K562 (cell line): ENCODE measurements around the gene TMEM131. TPM values are rescaled to one million over a fixed set of nuclear protein-coding genes. Genes with fewer than 3 reads are reported as not detected.

Source experiments
- ATAC-seq: fragments of 200-7000 bp; cut with Tn5 transposase; 3 replicates; pipeline ENCODE4 v1.9.1; 2020; ENCODE audit warnings: moderate library complexity
- BruUV-seq: library from RNA; stranded (reverse); fragments of 400-500 nt; replicated peaks from 2 replicates; lab custom pipeline; 2021; lab: Mats Ljungman, UMichigan
- CTCF ChIA-PET: fragments of 300-600 bp; formaldehyde crosslinking; extraction: SDS; loops from one replicate; lab custom pipeline; 2021; ENCODE audit warnings: low intra/inter-chr PET ratio; lab: Yijun Ruan, JAX
- POLR2A ChIA-PET: fragments of 300-600, 350-650 bp; sonication (Branson Sonifier 250); formaldehyde crosslinking; extraction: SDS; loops from one replicate; lab custom pipeline; 2021; ENCODE audit warnings: antibody characterized with exemption, inconsistent platforms; lab: Yijun Ruan, JAX
- DNase-seq, 4 experiments: peaks; one replicate each; pipeline versions ENCODE4 v3.0.0 to v3.0.0-alpha.2; 2011 to 2018; ENCODE audit warnings: low spot score in 3 of 4, mixed read lengths in 3 of 4; ENCODE audit errors: extremely low read depth in 1 of 4
- FAIRE-seq: peaks from 2 replicates; lab custom pipeline; 2011; peaks lifted over from hg19 to GRCh38; lab: Jason Lieb, UNC
- H2AFZ ChIP-seq: 2 replicates; pipeline ENCODE4 v1.6.0; 2011; ENCODE audit warnings: low read depth, low read length, control low read depth, inconsistent platforms
- H3K27ac ChIP-seq: fragments of 200-600 bp; 3 replicates; pipeline ENCODE4 v1.8.0; 2011; ENCODE audit warnings: low read depth, mild to moderate bottlenecking, control low read depth, inconsistent platforms, low read length, moderate library complexity, mixed read lengths; ENCODE audit errors: extremely low read depth
- H3K27me3 ChIP-seq, 2 experiments: fragments of 300-600 bp in 1 of 2; 2 replicates in 1 of 2; 3 replicates in 1 of 2; pipeline versions ENCODE4 v1.6.0 to v1.8.0; 2011; ENCODE audit warnings: inconsistent platforms in 2 of 2, low read length in 2 of 2, mild to moderate bottlenecking in 1 of 2, mixed read lengths in 1 of 2, moderate library complexity in 1 of 2; ENCODE audit not compliant: control insufficient read depth in 2 of 2, insufficient read depth in 2 of 2
- H3K36me3 ChIP-seq: fragments of 300-600 bp; 3 replicates; pipeline ENCODE4 v1.8.0; 2011; ENCODE audit warnings: mild to moderate bottlenecking, low read length, inconsistent platforms; ENCODE audit not compliant: control insufficient read depth, insufficient read depth
- H3K4me1 ChIP-seq, 2 experiments: fragments of 200-600 bp in 1 of 2; replicated peaks in 1 of 2; 2 replicates in 1 of 2; 3 replicates in 1 of 2; pipeline versions ENCODE4 v1.5.1 to v1.8.0; 2011; ENCODE audit warnings: inconsistent platforms in 2 of 2, low read length in 2 of 2, mild to moderate bottlenecking in 1 of 2, mixed read lengths in 1 of 2, moderate library complexity in 1 of 2; ENCODE audit not compliant: control insufficient read depth in 2 of 2, insufficient read depth in 2 of 2
- H3K4me2 ChIP-seq: 2 replicates; pipeline ENCODE4 v1.6.1; 2011; ENCODE audit warnings: low read length, control low read depth, inconsistent platforms, mixed read lengths; ENCODE audit not compliant: insufficient read depth
- H3K4me3 ChIP-seq: fragments of 200-600 bp; sonication (generic), shearing (Covaris generic); 2 replicates; pipeline ENCODE4 v1.5.1; 2016; ENCODE audit warnings: control low read depth, inconsistent platforms
- H3K79me2 ChIP-seq: fragments of 200-600 bp; 3 replicates; pipeline ENCODE4 v1.8.0; 2011; ENCODE audit warnings: low read length, inconsistent platforms; ENCODE audit not compliant: control insufficient read depth, insufficient read depth
- H3K9ac ChIP-seq, 2 experiments: 2 replicates each; pipeline versions ENCODE4 v1.6.0 to v1.6.1; 2011; ENCODE audit warnings: low read depth in 2 of 2, low read length in 2 of 2, control low read depth in 1 of 2, inconsistent platforms in 1 of 2, mild to moderate bottlenecking in 1 of 2, mixed read lengths in 1 of 2; ENCODE audit not compliant: insufficient read depth in 1 of 2
- H3K9me1 ChIP-seq: one replicate; pipeline ENCODE4 v1.6.0; 2011; ENCODE audit warnings: inconsistent platforms, mild to moderate bottlenecking, low read length, moderate library complexity; ENCODE audit not compliant: control insufficient read depth, insufficient read depth
- H3K9me3 ChIP-seq: replicated peaks from 2 replicates; pipeline ENCODE4 v1.5.1; 2011; ENCODE audit warnings: low read depth, low read length, inconsistent platforms; ENCODE audit not compliant: control insufficient read depth, insufficient read depth
- H4K20me1 ChIP-seq: replicated peaks from 2 replicates; pipeline ENCODE4 v1.6.1; 2011; ENCODE audit warnings: low read length, inconsistent platforms, mixed read lengths; ENCODE audit not compliant: control insufficient read depth, insufficient read depth
- CEBPG ChIP-seq, 3 experiments: fragments of 200-800 bp in 1 of 3; sonication (Bioruptor generic) in 1 of 3; sonication (generic) in 1 of 3; formaldehyde crosslinking in 1 of 3; IDR thresholded peaks in 2 of 3; conservative IDR thresholded peaks in 1 of 3; 2 replicates each; pipeline versions ENCODE4 v1.6.1 to v1.8.0; 2016 to 2022; ENCODE audit warnings: missing compliant biosample characterization in 2 of 3, missing genetic modification characterization in 2 of 3, mild to moderate bottlenecking in 1 of 3, missing genetic modification reagents in 1 of 3
- EHMT2 ChIP-seq: fragments of 450-650 bp; IDR thresholded peaks from 2 replicates; pipeline ENCODE4 v1.6.1; 2018; ENCODE audit warnings: antibody characterized with exemption
- KLF6 ChIP-seq: fragments of 250-450 bp; sonication (Bioruptor Pico); IDR thresholded peaks from 2 replicates; pipeline ENCODE4 v1.4.0; 2020; ENCODE audit warnings: mild to moderate bottlenecking, moderate library complexity, borderline replicate concordance
- NFE2L1 ChIP-seq: fragments of 450-650 bp; IDR thresholded peaks from 2 replicates; pipeline ENCODE4 v1.6.1; 2016; ENCODE audit warnings: missing genetic modification characterization, low read depth, mild to moderate bottlenecking, missing compliant biosample characterization, moderate library complexity, borderline replicate concordance
- PHF8 ChIP-seq: fragments of 200-600 bp; sonication (generic); IDR thresholded peaks from 2 replicates; pipeline ENCODE4 v1.6.1; 2012; ENCODE audit warnings: mixed run types, mild to moderate bottlenecking, inconsistent platforms, low read length, moderate library complexity, borderline replicate concordance
- RCOR1 ChIP-seq, 2 experiments: IDR thresholded peaks; 2 replicates each; pipeline ENCODE4 v1.6.1; 2012; ENCODE audit warnings: low read depth in 2 of 2, low read length in 2 of 2, borderline replicate concordance in 1 of 2, improper control_type of control experiment in 1 of 2
- SIRT6 ChIP-seq: IDR thresholded peaks from one replicate; pipeline ENCODE4 v1.6.1; 2012; ENCODE audit warnings: low read depth, mild to moderate bottlenecking, control low read depth, inconsistent platforms, low read length, moderate library complexity
- XRCC3 ChIP-seq: fragments of 450-650 bp; IDR thresholded peaks from 2 replicates; pipeline ENCODE4 v1.6.1; 2017; ENCODE audit warnings: mild to moderate bottlenecking, moderate library complexity
- YBX1 ChIP-seq: fragments of 450-650 bp; IDR thresholded peaks from 2 replicates; pipeline ENCODE4 v1.7.1; 2016; ENCODE audit warnings: mild to moderate bottlenecking
- ZKSCAN3 ChIP-seq: fragments of 250-450 bp; sonication (Bioruptor Pico); IDR thresholded peaks from 2 replicates; pipeline ENCODE4 v1.4.0; 2020
- ZNF224 ChIP-seq: sonication (generic); formaldehyde crosslinking; IDR thresholded peaks from 2 replicates; pipeline ENCODE4 v1.8.0; 2022; ENCODE audit warnings: mild to moderate bottlenecking, missing genetic modification reagents
- ZNF3 ChIP-seq: fragments of 250-450 bp; sonication (Bioruptor Pico); IDR thresholded peaks from 2 replicates; pipeline ENCODE4 v1.5.0; 2021; ENCODE audit warnings: mild to moderate bottlenecking, moderate library complexity
- ZNF740 ChIP-seq, 3 experiments: fragments of 200-800 bp in 1 of 3; sonication (Bioruptor generic) in 1 of 3; sonication (generic) in 1 of 3; formaldehyde crosslinking in 1 of 3; IDR thresholded peaks; 2 replicates each; pipeline versions ENCODE4 v1.6.1 to v1.8.0; 2016 to 2022; ENCODE audit warnings: mild to moderate bottlenecking in 2 of 3, missing compliant biosample characterization in 2 of 3, missing genetic modification characterization in 2 of 3, missing genetic modification reagents in 1 of 3
- WGBS: fragments of 100-300 bp; shearing (Covaris generic); methylation state at CpG from one replicate; pipeline ENCODE4 v1.1.6; 2016; ENCODE audit warnings: low coverage, mixed read lengths; ENCODE audit not compliant: insufficient coverage; ENCODE audit errors: missing lambda C conversion rate; 5-methylcytosine and 5-hydroxymethylcytosine counted together
- in situ Hi-C: fragments of 300-500 bp; cut with MboI; formaldehyde crosslinking; loops from 4 replicates; pipeline ENCODE4 v1.15.0; 2018; ENCODE audit warnings: inconsistent platforms, mixed read lengths
- intact Hi-C: fragments of 100-400 bp; cut with micrococcal nuclease; formaldehyde crosslinking; loops from 2 replicates; pipeline ENCODE4 v1.14.2; 2022
- polyA plus RNA-seq, 8 experiments: library from polyadenylated mRNA; depleted of rRNA in 4 of 8; stranded (reverse) in 5 of 8; unstranded in 3 of 8; fragments of >200 nt; fragmentation: Nextera tagmentation in 2 of 8; fragmentation: Illumina TruSeq in 1 of 8; extraction: Ambion mirVana in 2 of 8; extraction: Trizol in 1 of 8; gene quantifications; 2 replicates each; pipeline versions ENCODE4 v1.2.1 to v1.2.3, GENCODE V29; 2011 to 2014; ENCODE audit warnings: inconsistent platforms in 1 of 8, missing spikeins in 1 of 8
- total RNA-seq, 7 experiments: library from RNA; depleted of rRNA in 6 of 7; stranded (reverse); fragments of >200 nt in 6 of 7; fragmentation: Illumina TruSeq in 2 of 7; extraction: Trizol in 2 of 7; gene quantifications; 2 replicates each; pipeline versions ENCODE4 v1.2.1 to v1.2.3, GENCODE V29; 2011 to 2021; ENCODE audit warnings: low replicate concordance in 1 of 7
- TF ChIP-seq, protein P1 (sequence below), 2 experiments: IDR thresholded peaks; 2 replicates each; pipeline ENCODE4 v1.6.1; 2012; ENCODE audit warnings: improper control_type of control experiment in 2 of 2, low read depth in 2 of 2, low read length in 2 of 2, borderline replicate concordance in 1 of 2
- TF ChIP-seq, protein P2 (sequence below): sonication (generic); formaldehyde crosslinking; IDR thresholded peaks from 2 replicates; pipeline ENCODE4 v1.8.0; 2023; ENCODE audit warnings: mild to moderate bottlenecking, missing genetic modification reagents

TMEM131 gene
- total and polyA plus RNA-seq, 9 of the 15 experiments (the other 6 are each of a cell fraction or from before 2014, with no cell fraction given), result 2.5 to 21.1 (median 12.4) TPM

GRCh38 chr2:97963880-97964279, 31.9 kb downstream of the TMEM131 start:
- in situ Hi-C loops, result no loop called here
- Histone ChIP-seq H2AFZ (no peak overlapping the region), H4K20me1 (no peaks in the 10 kb centered on the region; the same call in 1 of the 2 replicates), H3K9me3 (no peaks in the 10 kb centered on the region), H3K27ac (no peak overlapping the region), H3K36me3 (no peaks in the 10 kb centered on the region), H3K4me3 (no peak overlapping the region), H3K9me1 (no peaks in the 10 kb centered on the region), H3K4me1 (peaks cover 2 to 14% of the 10 kb centered on the region in 2 experiments; a peak in 3 of 5 replicates), H3K79me2 (peaks cover 68% of the 10 kb centered on the region), H3K4me2 (no peak overlapping the region), H3K27me3 (no peaks in the 10 kb centered on the region), H3K9ac (no peak overlapping the region)
- WGBS, result 64% methylated on average over 1 of the region's 1 CpG
- intact Hi-C loops, result no loop called here
- no TSS peak for BruUV-seq
- FAIRE-seq, result no peak
- ATAC-seq, result no peak
- ChIA-PET CTCF (no interaction called here), POLR2A (no interaction called here)
- DNase-seq, result no peak
- TF ChIP-seq KLF6 (CRISPR knock-in tag) (no peak), YBX1 (no peak), NFE2L1 (tag) (no peak), ZKSCAN3 (CRISPR knock-in tag) (no peak), EHMT2 (no peak), ZNF740 (CRISPR knock-in tag; IDR thresholded peaks at IDR 0.05) (no peak), ZNF740 (tag; IDR thresholded peaks at IDR 0.05) (no peak), XRCC3 (no peak), PHF8 (no peak), CEBPG (CRISPR knock-in tag; IDR thresholded peaks at IDR 0.05) (no peak), CEBPG (tag; conservative IDR thresholded peaks at IDR 0.05 in 1 of 2, IDR thresholded peaks at IDR 0.05 in 1 of 2) (no peak), ZNF224 (CRISPR knock-in tag) (no peak), RCOR1 (IDR thresholded peaks at IDR 0.05; ENCODE audit: borderline replicate concordance in 1 of 2, low read depth in 2 of 2, low read length in 2 of 2) (no peak), SIRT6 (no peak), ZNF3 (no peak)
- TF ChIP-seq, protein P1, sequence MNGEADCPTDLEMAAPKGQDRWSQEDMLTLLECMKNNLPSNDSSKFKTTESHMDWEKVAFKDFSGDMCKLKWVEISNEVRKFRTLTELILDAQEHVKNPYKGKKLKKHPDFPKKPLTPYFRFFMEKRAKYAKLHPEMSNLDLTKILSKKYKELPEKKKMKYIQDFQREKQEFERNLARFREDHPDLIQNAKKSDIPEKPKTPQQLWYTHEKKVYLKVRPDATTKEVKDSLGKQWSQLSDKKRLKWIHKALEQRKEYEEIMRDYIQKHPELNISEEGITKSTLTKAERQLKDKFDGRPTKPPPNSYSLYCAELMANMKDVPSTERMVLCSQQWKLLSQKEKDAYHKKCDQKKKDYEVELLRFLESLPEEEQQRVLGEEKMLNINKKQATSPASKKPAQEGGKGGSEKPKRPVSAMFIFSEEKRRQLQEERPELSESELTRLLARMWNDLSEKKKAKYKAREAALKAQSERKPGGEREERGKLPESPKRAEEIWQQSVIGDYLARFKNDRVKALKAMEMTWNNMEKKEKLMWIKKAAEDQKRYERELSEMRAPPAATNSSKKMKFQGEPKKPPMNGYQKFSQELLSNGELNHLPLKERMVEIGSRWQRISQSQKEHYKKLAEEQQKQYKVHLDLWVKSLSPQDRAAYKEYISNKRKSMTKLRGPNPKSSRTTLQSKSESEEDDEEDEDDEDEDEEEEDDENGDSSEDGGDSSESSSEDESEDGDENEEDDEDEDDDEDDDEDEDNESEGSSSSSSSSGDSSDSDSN (IDR thresholded peaks at IDR 0.05; ENCODE audit: borderline replicate concordance in 1 of 2, low read depth in 2 of 2, low read length in 2 of 2), result no peak
- TF ChIP-seq, protein P2, sequence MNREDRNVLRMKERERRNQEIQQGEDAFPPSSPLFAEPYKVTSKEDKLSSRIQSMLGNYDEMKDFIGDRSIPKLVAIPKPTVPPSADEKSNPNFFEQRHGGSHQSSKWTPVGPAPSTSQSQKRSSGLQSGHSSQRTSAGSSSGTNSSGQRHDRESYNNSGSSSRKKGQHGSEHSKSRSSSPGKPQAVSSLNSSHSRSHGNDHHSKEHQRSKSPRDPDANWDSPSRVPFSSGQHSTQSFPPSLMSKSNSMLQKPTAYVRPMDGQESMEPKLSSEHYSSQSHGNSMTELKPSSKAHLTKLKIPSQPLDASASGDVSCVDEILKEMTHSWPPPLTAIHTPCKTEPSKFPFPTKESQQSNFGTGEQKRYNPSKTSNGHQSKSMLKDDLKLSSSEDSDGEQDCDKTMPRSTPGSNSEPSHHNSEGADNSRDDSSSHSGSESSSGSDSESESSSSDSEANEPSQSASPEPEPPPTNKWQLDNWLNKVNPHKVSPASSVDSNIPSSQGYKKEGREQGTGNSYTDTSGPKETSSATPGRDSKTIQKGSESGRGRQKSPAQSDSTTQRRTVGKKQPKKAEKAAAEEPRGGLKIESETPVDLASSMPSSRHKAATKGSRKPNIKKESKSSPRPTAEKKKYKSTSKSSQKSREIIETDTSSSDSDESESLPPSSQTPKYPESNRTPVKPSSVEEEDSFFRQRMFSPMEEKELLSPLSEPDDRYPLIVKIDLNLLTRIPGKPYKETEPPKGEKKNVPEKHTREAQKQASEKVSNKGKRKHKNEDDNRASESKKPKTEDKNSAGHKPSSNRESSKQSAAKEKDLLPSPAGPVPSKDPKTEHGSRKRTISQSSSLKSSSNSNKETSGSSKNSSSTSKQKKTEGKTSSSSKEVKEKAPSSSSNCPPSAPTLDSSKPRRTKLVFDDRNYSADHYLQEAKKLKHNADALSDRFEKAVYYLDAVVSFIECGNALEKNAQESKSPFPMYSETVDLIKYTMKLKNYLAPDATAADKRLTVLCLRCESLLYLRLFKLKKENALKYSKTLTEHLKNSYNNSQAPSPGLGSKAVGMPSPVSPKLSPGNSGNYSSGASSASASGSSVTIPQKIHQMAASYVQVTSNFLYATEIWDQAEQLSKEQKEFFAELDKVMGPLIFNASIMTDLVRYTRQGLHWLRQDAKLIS (CRISPR knock-in tag), result no peak
